Measurements from ENCODE around the gene EIF3B.

- no peak for TF ChIP-seq POLR2A (IDR thresholded peaks at IDR 0.05)
- TF ChIP-seq CTCF (IDR thresholded peaks at IDR 0.05), result no peak
Measured at GRCh38 chr7:2405201-2405600, 50.6 kb downstream of the EIF3B start.

Measured in testis (tissue), 2 donors.